GM13977 (cell line): Measurements from ENCODE around the gene DOCK3.

Experiments
- DNase-seq: peaks from one replicate; pipeline ENCODE4 v3.0.0; 2012; ENCODE audit warnings: low spot score
- CTCF ChIP-seq: IDR thresholded peaks from 2 replicates; pipeline ENCODE4 v1.5.1; 2012; ENCODE audit warnings: mild to moderate bottlenecking, control low read depth; ENCODE audit not compliant: insufficient read depth; ENCODE audit errors: extremely low read depth, missing control alignments
- in situ Hi-C: fragments of 300-500 bp; cut with MboI; formaldehyde crosslinking; loops from one replicate; pipeline ENCODE4 v1.12.0; 2022; ENCODE audit warnings: low sequenced_read_pairs, low pct_unique_long_range_greater_than_20kb, mixed read lengths, inconsistent platforms; ENCODE audit not compliant: unreplicated experiment

Gene DOCK3

DNA sequence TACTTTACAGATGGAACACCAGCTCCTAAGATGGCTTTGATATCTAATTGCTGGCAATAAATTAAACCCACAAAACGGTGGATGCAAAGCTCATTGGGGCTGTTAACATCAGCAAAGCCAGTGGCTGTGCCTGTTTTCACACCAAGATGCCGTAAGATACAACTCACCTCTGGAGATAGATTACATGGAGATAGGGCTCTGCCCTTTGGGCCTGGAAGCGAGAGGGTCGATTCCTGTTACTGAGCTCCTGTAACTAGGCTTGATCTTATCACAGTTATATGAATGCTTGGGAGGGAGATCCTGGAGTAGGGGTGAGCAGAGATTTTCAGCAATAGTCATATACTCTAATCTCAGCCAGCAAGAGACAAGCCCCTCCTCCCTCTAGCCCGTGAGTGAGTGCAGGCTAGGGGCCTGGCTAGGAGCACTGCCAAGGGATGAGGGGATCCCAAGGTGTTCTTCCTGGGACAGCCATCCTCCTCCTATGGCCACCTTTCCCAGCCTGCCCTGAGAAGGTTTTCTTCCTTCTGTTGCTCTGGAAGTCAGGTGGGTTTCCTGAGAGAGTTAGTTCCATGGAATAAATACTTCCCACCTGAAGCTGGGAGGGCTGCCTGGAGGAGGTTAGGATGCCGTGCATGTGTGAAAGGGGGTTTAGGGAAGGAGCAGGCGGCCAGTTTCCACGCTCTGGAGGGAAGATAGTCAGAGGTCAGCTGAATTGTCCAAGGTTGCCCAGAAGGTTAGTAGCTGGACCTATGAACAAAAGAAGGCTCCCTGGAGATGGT is 18.1 kb upstream of the DOCK3 start:
- no peak for DNase-seq
- no peak for TF ChIP-seq CTCF
- in situ Hi-C loops = no loop called here

GRCh38 chr3:50657407-50657806 is 17.3 kb upstream of the DOCK3 start:
- no peak for DNase-seq
- in situ Hi-C loops = no loop called here
- no peak for TF ChIP-seq CTCF

- DNase-seq = no peak
- in situ Hi-C loops = no loop called here
- TF ChIP-seq CTCF = no peak
Measured at GRCh38 chr3:50657816-50658215, 16.9 kb upstream of the DOCK3 start.

GRCh38 chr3:50658416-50658815 is 16.3 kb upstream of the DOCK3 start:
- DNase-seq = no peak
- in situ Hi-C loops = no loop called here
- TF ChIP-seq CTCF = no peak

- no peak for TF ChIP-seq CTCF
- in situ Hi-C loops = no loop called here
- DNase-seq = no peak
Measured at GRCh38 chr3:50658831-50659230, 15.9 kb upstream of the DOCK3 start.

DNA sequence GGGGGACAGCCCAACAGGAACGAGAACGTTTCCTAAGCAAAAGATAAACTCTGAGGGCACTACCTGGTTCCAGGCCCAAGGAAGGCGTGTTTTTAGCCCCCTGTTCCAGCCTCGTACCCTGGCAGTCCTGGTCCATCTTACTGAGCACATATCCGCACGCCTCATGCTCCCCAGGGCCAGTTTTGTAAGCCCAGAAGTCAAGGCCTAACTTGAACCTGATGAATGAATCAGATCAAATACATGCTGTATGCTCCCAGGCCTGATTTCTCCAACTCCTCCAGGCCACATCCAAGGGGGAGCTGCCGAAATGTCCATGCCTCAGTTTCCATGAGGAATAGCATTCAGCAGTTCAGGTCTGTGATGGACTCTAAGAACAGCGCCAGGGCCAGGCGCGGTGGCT is 14.3 kb upstream of the DOCK3 start:
- in situ Hi-C loops = no loop called here

More for the DNA sequence above, 14.3 kb upstream of the DOCK3 start:
- no peak for TF ChIP-seq CTCF
- DNase-seq = no peak
